Transverse colon (tissue), 4 donors: ENCODE results near the gene ALDH7A1.

Source experiments
- CTCF ChIP-seq, 5 experiments: fragments of 200-600 bp in 3 of 5; fragments of 450-650 bp in 2 of 5; sonication (generic) in 3 of 5; IDR thresholded peaks; 1 replicate in 2 of 5; 2 replicates in 3 of 5; pipeline ENCODE4 v1.5.1; 2016 to 2017; ENCODE audit warnings: antibody characterized with exemption in 5 of 5, inconsistent platforms in 3 of 5, mild to moderate bottlenecking in 2 of 5, moderate library complexity in 1 of 5
- POLR2AphosphoS5 ChIP-seq, 3 donors: sonication (generic); formaldehyde crosslinking; IDR thresholded peaks; one replicate each; pipeline ENCODE4 v1.6.1; 2016; ENCODE audit warnings: antibody characterized with exemption in 3 of 3

- no peak for TF ChIP-seq POLR2AphosphoS5 (IDR thresholded peaks at IDR 0.05)
- no peak for TF ChIP-seq CTCF (IDR thresholded peaks at IDR 0.05)
Observed at GRCh38 chr5:126512451-126512850, 82.6 kb downstream of the ALDH7A1 start.
